Measurements from ENCODE around the gene GAP43. TPM values are rescaled to one million over a fixed set of nuclear protein-coding genes. Genes with fewer than 3 reads are reported as not detected.

GAP43 gene
- total RNA-seq, 1 donor from 2014 or later = 17.4 TPM

GRCh38 chr3:115638991-115639390 is 15.7 kb downstream of the GAP43 start:
- Histone ChIP-seq H3K27me3 (ENCODE audit: insufficient read depth, low read length) (no peaks in the 10 kb centered on the region), H3K9me3 (ENCODE audit: insufficient read depth, low read depth, low read length) (no peaks in the 10 kb centered on the region), H3K4me2 (ENCODE audit: low read length) (no peak overlapping the region), H3K4me1 (ENCODE audit: insufficient read depth, low read length) (no peaks in the 10 kb centered on the region), H3K27ac (ENCODE audit: low read depth, low read length) (no peak overlapping the region), H3K79me2 (ENCODE audit: insufficient read depth, low read length) (no peaks in the 10 kb centered on the region), H3K9ac (ENCODE audit: low read length) (no peak overlapping the region), H2AFZ (ENCODE audit: low read depth, low read length) (no peak overlapping the region), H4K20me1 (ENCODE audit: insufficient read depth, low read length) (no peaks in the 10 kb centered on the region), H3K4me3 (ENCODE audit: insufficient read depth, low read depth, low read length) (no peak overlapping the region), H3K36me3 (ENCODE audit: insufficient read depth, low read length) (no peaks in the 10 kb centered on the region)
- H3K27ac Mint-ChIP-seq (ENCODE audit: unreplicated experiment) = no peak overlapping the region
- no peaks in the 10 kb centered on the region for H3K27me3 Mint-ChIP-seq (ENCODE audit: low read depth, unreplicated experiment)
- FAIRE-seq (no peak), DNase-seq (ENCODE audit: low read depth) (no peak)
- H3K9me3 Mint-ChIP-seq (ENCODE audit: unreplicated experiment) = no peaks in the 10 kb centered on the region
- H3K4me3 Mint-ChIP-seq (ENCODE audit: unreplicated experiment) = no peak overlapping the region
- H3K36me3 Mint-ChIP-seq (ENCODE audit: low read depth, unreplicated experiment) = no peaks in the 10 kb centered on the region
- TF ChIP-seq CTCF (IDR thresholded peaks at IDR 0.05; ENCODE audit: insufficient read depth, low read depth, low read length) (no peak), EZH2 (IDR thresholded peaks at IDR 0.05; ENCODE audit: insufficient read depth, low read length) (no peak)
- H3K4me1 Mint-ChIP-seq (ENCODE audit: low read depth, unreplicated experiment) = peaks cover 2% of the 10 kb centered on the region

- Histone ChIP-seq H3K4me3 (ENCODE audit: insufficient read depth, low read depth, low read length) (no peak overlapping the region), H3K4me1 (ENCODE audit: insufficient read depth, low read length) (peaks cover 3% of the 10 kb centered on the region), H3K27me3 (ENCODE audit: insufficient read depth, low read length) (no peaks in the 10 kb centered on the region), H3K79me2 (ENCODE audit: insufficient read depth, low read length) (no peaks in the 10 kb centered on the region), H3K27ac (ENCODE audit: low read depth, low read length) (no peak overlapping the region), H3K9me3 (ENCODE audit: insufficient read depth, low read depth, low read length) (no peaks in the 10 kb centered on the region), H3K4me2 (ENCODE audit: low read length) (no peak overlapping the region), H3K9ac (ENCODE audit: low read length) (no peak overlapping the region), H3K36me3 (ENCODE audit: insufficient read depth, low read length) (no peaks in the 10 kb centered on the region), H4K20me1 (ENCODE audit: insufficient read depth, low read length) (no peaks in the 10 kb centered on the region), H2AFZ (ENCODE audit: low read depth, low read length) (no peak overlapping the region)
- no peaks in the 10 kb centered on the region for H3K36me3 Mint-ChIP-seq (ENCODE audit: low read depth, unreplicated experiment)
- DNase-seq (ENCODE audit: low read depth) = peak; percentile 74
- FAIRE-seq = peak; percentile 55
- TF ChIP-seq EZH2 (IDR thresholded peaks at IDR 0.05; ENCODE audit: insufficient read depth, low read length) (no peak), CTCF (IDR thresholded peaks at IDR 0.05; ENCODE audit: insufficient read depth, low read depth, low read length) (no peak)
- peak overlapping the region; percentile 28 for H3K27ac Mint-ChIP-seq (ENCODE audit: unreplicated experiment)
- H3K4me1 Mint-ChIP-seq (ENCODE audit: low read depth, unreplicated experiment) = peaks cover 26% of the 10 kb centered on the region
- no peaks in the 10 kb centered on the region for H3K27me3 Mint-ChIP-seq (ENCODE audit: low read depth, unreplicated experiment)
- no peak overlapping the region for H3K4me3 Mint-ChIP-seq (ENCODE audit: unreplicated experiment)
- H3K9me3 Mint-ChIP-seq (ENCODE audit: unreplicated experiment) = peaks cover 2% of the 10 kb centered on the region
These were observed 21.1 kb downstream of the GAP43 start for GRCh38 chr3:115644391-115644790.

GRCh38 chr3:115646027-115646690 is 22.8 kb downstream of the GAP43 start:
- Mint-ChIP-seq H3K9me3 (ENCODE audit: unreplicated experiment) (peaks cover 2% of the 10 kb centered on the region), H3K4me1 (ENCODE audit: low read depth, unreplicated experiment) (peaks cover 28% of the 10 kb centered on the region), H3K27ac (ENCODE audit: unreplicated experiment) (no peak overlapping the region), H3K27me3 (ENCODE audit: low read depth, unreplicated experiment) (no peaks in the 10 kb centered on the region), H3K36me3 (ENCODE audit: low read depth, unreplicated experiment) (no peaks in the 10 kb centered on the region), H3K4me3 (ENCODE audit: unreplicated experiment) (no peak overlapping the region)
- TF ChIP-seq CTCF (IDR thresholded peaks at IDR 0.05; ENCODE audit: insufficient read depth, low read depth, low read length) = no peak
- no peak for TF ChIP-seq EZH2 (IDR thresholded peaks at IDR 0.05; ENCODE audit: insufficient read depth, low read length)
- no peak overlapping the region for H2AFZ ChIP-seq (ENCODE audit: low read depth, low read length)
- DNase-seq (ENCODE audit: low read depth) (no peak), FAIRE-seq (no peak)
- no peaks in the 10 kb centered on the region for H3K36me3 ChIP-seq (ENCODE audit: insufficient read depth, low read length)
- H4K20me1 ChIP-seq (ENCODE audit: insufficient read depth, low read length) = no peaks in the 10 kb centered on the region
- H3K27ac ChIP-seq (ENCODE audit: low read depth, low read length) = no peak overlapping the region
- no peak overlapping the region for H3K9ac ChIP-seq (ENCODE audit: low read length)
- no peak overlapping the region for H3K4me3 ChIP-seq (ENCODE audit: insufficient read depth, low read depth, low read length)
- H3K9me3 ChIP-seq (ENCODE audit: insufficient read depth, low read depth, low read length) = no peaks in the 10 kb centered on the region
- H3K27me3 ChIP-seq (ENCODE audit: insufficient read depth, low read length) = no peaks in the 10 kb centered on the region
- peaks cover 3% of the 10 kb centered on the region for H3K4me1 ChIP-seq (ENCODE audit: insufficient read depth, low read length)
- no peak overlapping the region for H3K4me2 ChIP-seq (ENCODE audit: low read length)
- H3K79me2 ChIP-seq (ENCODE audit: insufficient read depth, low read length) = no peaks in the 10 kb centered on the region

Data from astrocyte (in vitro differentiated cells and primary cell).